H1 (cell line): ENCODE measurements around the gene CCNT1.

Experiments used
- CEBPB ChIP-seq: IDR thresholded peaks from 2 replicates; pipeline ENCODE4 v1.6.1; 2012; ENCODE audit warnings: low read depth, low read length
- MAFK ChIP-seq: IDR thresholded peaks from 2 replicates; pipeline ENCODE4 v1.6.1; 2012; ENCODE audit warnings: low read depth, mild to moderate bottlenecking, improper control_type of control experiment, low read length
- POLR2A ChIP-seq, 2 experiments: IDR thresholded peaks; 1 replicate in 1 of 2; 2 replicates in 1 of 2; pipeline ENCODE4 v1.6.1; 2011; ENCODE audit warnings: low read depth in 2 of 2, low read length in 2 of 2, mild to moderate bottlenecking in 2 of 2; ENCODE audit errors: control extremely low read depth in 1 of 2
- RAD21 ChIP-seq, 2 experiments: IDR thresholded peaks in 1 of 2; conservative IDR thresholded peaks in 1 of 2; 2 replicates each; pipeline ENCODE4 v1.6.1; 2011; ENCODE audit warnings: low read depth in 2 of 2, low read length in 2 of 2, improper control_type of control experiment in 1 of 2, inconsistent platforms in 1 of 2, mild to moderate bottlenecking in 1 of 2, moderate library complexity in 1 of 2
- RXRA ChIP-seq: IDR thresholded peaks from 2 replicates; pipeline ENCODE4 v1.6.1; 2011; ENCODE audit warnings: low read depth, mild to moderate bottlenecking, low read length, moderate library complexity; ENCODE audit not compliant: insufficient read depth
- SP1 ChIP-seq: IDR thresholded peaks from 2 replicates; pipeline ENCODE4 v1.6.1; 2011; ENCODE audit warnings: low read depth, low read length
- SUZ12 ChIP-seq: fragments of 200-600 bp; sonication (generic); IDR thresholded peaks from 2 replicates; pipeline ENCODE4 v1.6.1; 2012; ENCODE audit warnings: mild to moderate bottlenecking, inconsistent platforms, low read length, moderate library complexity, mixed read lengths
- TAF1 ChIP-seq: IDR thresholded peaks from 2 replicates; pipeline ENCODE4 v1.6.1; 2011; ENCODE audit warnings: mild to moderate bottlenecking, low read depth, low read length
- YY1 ChIP-seq: IDR thresholded peaks from 2 replicates; pipeline ENCODE4 v1.6.1; 2011; ENCODE audit warnings: low read depth, mild to moderate bottlenecking, low read length
- TF ChIP-seq, protein P1 (sequence below), 3 experiments: IDR thresholded peaks; 1 replicate in 2 of 3; 2 replicates in 1 of 3; pipeline versions ENCODE4 v1.5.1 to v1.6.1; 2011; ENCODE audit warnings: low read length in 3 of 3, mild to moderate bottlenecking in 3 of 3, inconsistent platforms in 2 of 3, low read depth in 1 of 3, moderate library complexity in 1 of 3; ENCODE audit not compliant: insufficient read depth in 1 of 3; ENCODE audit errors: control extremely low read depth in 1 of 3
- TF ChIP-seq, protein P2 (sequence below): IDR thresholded peaks from 2 replicates; pipeline ENCODE4 v1.6.1; 2011; ENCODE audit warnings: low read length, improper control_type of control experiment
- TF ChIP-seq, protein P3 (sequence below): IDR thresholded peaks from 2 replicates; pipeline ENCODE4 v1.6.1; 2011; ENCODE audit warnings: low read depth, mild to moderate bottlenecking, low read length; ENCODE audit not compliant: insufficient read depth
- TF ChIP-seq, protein P4 (sequence below): fragments of 300-600 bp; sonication (generic); IDR thresholded peaks from 2 replicates; pipeline ENCODE4 v1.7.1; 2012; ENCODE audit warnings: low read length, moderate library complexity, mild to moderate bottlenecking, inconsistent platforms; ENCODE audit not compliant: insufficient replicate concordance

DNA sequence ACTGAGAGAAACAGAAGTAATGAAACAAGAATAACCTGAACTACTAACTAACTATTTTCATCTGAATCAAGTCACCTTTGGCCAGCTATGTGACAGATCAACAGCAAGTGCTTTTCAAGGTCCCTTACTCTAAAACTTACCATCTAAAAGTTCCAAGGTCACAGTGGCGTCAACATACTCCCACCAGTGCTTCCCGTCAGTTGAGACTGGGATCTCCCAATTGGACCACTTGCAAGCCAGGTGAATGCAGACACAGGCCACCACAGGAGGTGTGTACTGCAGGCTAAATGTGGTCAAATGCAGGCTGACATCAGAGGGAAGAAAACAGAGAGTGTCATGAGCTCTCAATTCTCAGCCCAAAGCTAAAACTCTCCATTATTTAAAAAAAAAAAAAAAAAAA lies 20.6 kb downstream of the CCNT1 start:
- TF ChIP-seq, protein P1, sequence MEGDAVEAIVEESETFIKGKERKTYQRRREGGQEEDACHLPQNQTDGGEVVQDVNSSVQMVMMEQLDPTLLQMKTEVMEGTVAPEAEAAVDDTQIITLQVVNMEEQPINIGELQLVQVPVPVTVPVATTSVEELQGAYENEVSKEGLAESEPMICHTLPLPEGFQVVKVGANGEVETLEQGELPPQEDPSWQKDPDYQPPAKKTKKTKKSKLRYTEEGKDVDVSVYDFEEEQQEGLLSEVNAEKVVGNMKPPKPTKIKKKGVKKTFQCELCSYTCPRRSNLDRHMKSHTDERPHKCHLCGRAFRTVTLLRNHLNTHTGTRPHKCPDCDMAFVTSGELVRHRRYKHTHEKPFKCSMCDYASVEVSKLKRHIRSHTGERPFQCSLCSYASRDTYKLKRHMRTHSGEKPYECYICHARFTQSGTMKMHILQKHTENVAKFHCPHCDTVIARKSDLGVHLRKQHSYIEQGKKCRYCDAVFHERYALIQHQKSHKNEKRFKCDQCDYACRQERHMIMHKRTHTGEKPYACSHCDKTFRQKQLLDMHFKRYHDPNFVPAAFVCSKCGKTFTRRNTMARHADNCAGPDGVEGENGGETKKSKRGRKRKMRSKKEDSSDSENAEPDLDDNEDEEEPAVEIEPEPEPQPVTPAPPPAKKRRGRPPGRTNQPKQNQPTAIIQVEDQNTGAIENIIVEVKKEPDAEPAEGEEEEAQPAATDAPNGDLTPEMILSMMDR (IDR thresholded peaks at IDR 0.05; ENCODE audit: control extremely low read depth in 1 of 3, insufficient read depth in 1 of 3, low read depth in 1 of 3, low read length in 3 of 3) = no peak
- TF ChIP-seq, protein P2, sequence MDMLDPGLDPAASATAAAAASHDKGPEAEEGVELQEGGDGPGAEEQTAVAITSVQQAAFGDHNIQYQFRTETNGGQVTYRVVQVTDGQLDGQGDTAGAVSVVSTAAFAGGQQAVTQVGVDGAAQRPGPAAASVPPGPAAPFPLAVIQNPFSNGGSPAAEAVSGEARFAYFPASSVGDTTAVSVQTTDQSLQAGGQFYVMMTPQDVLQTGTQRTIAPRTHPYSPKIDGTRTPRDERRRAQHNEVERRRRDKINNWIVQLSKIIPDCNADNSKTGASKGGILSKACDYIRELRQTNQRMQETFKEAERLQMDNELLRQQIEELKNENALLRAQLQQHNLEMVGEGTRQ = no peak
- TF ChIP-seq RXRA (no peak), POLR2A (IDR thresholded peaks at IDR 0.05; ENCODE audit: control extremely low read depth in 1 of 2, low read depth in 2 of 2, low read length in 2 of 2) (no peak), SP1 (no peak), CEBPB (no peak), TAF1 (no peak), MAFK (no peak), SUZ12 (no peak), YY1 (no peak), RAD21 (IDR thresholded peaks at IDR 0.05 in 1 of 2, conservative IDR thresholded peaks at IDR 0.05 in 1 of 2; ENCODE audit: low read depth in 2 of 2, low read length in 2 of 2) (no peak)
- TF ChIP-seq, protein P3, sequence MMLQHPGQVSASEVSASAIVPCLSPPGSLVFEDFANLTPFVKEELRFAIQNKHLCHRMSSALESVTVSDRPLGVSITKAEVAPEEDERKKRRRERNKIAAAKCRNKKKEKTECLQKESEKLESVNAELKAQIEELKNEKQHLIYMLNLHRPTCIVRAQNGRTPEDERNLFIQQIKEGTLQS = no peak
- TF ChIP-seq, protein P4, sequence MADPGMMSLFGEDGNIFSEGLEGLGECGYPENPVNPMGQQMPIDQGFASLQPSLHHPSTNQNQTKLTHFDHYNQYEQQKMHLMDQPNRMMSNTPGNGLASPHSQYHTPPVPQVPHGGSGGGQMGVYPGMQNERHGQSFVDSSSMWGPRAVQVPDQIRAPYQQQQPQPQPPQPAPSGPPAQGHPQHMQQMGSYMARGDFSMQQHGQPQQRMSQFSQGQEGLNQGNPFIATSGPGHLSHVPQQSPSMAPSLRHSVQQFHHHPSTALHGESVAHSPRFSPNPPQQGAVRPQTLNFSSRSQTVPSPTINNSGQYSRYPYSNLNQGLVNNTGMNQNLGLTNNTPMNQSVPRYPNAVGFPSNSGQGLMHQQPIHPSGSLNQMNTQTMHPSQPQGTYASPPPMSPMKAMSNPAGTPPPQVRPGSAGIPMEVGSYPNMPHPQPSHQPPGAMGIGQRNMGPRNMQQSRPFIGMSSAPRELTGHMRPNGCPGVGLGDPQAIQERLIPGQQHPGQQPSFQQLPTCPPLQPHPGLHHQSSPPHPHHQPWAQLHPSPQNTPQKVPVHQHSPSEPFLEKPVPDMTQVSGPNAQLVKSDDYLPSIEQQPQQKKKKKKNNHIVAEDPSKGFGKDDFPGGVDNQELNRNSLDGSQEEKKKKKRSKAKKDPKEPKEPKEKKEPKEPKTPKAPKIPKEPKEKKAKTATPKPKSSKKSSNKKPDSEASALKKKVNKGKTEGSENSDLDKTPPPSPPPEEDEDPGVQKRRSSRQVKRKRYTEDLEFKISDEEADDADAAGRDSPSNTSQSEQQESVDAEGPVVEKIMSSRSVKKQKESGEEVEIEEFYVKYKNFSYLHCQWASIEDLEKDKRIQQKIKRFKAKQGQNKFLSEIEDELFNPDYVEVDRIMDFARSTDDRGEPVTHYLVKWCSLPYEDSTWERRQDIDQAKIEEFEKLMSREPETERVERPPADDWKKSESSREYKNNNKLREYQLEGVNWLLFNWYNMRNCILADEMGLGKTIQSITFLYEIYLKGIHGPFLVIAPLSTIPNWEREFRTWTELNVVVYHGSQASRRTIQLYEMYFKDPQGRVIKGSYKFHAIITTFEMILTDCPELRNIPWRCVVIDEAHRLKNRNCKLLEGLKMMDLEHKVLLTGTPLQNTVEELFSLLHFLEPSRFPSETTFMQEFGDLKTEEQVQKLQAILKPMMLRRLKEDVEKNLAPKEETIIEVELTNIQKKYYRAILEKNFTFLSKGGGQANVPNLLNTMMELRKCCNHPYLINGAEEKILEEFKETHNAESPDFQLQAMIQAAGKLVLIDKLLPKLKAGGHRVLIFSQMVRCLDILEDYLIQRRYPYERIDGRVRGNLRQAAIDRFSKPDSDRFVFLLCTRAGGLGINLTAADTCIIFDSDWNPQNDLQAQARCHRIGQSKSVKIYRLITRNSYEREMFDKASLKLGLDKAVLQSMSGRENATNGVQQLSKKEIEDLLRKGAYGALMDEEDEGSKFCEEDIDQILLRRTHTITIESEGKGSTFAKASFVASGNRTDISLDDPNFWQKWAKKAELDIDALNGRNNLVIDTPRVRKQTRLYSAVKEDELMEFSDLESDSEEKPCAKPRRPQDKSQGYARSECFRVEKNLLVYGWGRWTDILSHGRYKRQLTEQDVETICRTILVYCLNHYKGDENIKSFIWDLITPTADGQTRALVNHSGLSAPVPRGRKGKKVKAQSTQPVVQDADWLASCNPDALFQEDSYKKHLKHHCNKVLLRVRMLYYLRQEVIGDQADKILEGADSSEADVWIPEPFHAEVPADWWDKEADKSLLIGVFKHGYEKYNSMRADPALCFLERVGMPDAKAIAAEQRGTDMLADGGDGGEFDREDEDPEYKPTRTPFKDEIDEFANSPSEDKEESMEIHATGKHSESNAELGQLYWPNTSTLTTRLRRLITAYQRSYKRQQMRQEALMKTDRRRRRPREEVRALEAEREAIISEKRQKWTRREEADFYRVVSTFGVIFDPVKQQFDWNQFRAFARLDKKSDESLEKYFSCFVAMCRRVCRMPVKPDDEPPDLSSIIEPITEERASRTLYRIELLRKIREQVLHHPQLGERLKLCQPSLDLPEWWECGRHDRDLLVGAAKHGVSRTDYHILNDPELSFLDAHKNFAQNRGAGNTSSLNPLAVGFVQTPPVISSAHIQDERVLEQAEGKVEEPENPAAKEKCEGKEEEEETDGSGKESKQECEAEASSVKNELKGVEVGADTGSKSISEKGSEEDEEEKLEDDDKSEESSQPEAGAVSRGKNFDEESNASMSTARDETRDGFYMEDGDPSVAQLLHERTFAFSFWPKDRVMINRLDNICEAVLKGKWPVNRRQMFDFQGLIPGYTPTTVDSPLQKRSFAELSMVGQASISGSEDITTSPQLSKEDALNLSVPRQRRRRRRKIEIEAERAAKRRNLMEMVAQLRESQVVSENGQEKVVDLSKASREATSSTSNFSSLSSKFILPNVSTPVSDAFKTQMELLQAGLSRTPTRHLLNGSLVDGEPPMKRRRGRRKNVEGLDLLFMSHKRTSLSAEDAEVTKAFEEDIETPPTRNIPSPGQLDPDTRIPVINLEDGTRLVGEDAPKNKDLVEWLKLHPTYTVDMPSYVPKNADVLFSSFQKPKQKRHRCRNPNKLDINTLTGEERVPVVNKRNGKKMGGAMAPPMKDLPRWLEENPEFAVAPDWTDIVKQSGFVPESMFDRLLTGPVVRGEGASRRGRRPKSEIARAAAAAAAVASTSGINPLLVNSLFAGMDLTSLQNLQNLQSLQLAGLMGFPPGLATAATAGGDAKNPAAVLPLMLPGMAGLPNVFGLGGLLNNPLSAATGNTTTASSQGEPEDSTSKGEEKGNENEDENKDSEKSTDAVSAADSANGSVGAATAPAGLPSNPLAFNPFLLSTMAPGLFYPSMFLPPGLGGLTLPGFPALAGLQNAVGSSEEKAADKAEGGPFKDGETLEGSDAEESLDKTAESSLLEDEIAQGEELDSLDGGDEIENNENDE = no peak
